ENCODE data around the gene PTPRG.

Gene PTPRG

GRCh38 chr3:61794961-61795360, 233.6 kb downstream of the PTPRG start:
- TF ChIP-seq EGR1 (IDR thresholded peaks at IDR 0.05) (no peak), CREB1 (IDR thresholded peaks at IDR 0.05; ENCODE audit: low read depth) (no peak), ZBTB7A (IDR thresholded peaks at IDR 0.05; ENCODE audit: low read depth) (no peak), TAF1 (IDR thresholded peaks at IDR 0.05; ENCODE audit: low read depth) (no peak), EP300 (IDR thresholded peaks at IDR 0.05; ENCODE audit: borderline replicate concordance) (no peak), TCF12 (IDR thresholded peaks at IDR 0.05; ENCODE audit: low read depth) (no peak), YY1 (IDR thresholded peaks at IDR 0.05; ENCODE audit: low read depth) (no peak), RAD21 (IDR thresholded peaks at IDR 0.05; ENCODE audit: low read depth) (no peak)
- TF ChIP-seq, protein P1, sequence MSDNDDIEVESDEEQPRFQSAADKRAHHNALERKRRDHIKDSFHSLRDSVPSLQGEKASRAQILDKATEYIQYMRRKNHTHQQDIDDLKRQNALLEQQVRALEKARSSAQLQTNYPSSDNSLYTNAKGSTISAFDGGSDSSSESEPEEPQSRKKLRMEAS (IDR thresholded peaks at IDR 0.05), result no peak
- TF ChIP-seq, protein P2, sequence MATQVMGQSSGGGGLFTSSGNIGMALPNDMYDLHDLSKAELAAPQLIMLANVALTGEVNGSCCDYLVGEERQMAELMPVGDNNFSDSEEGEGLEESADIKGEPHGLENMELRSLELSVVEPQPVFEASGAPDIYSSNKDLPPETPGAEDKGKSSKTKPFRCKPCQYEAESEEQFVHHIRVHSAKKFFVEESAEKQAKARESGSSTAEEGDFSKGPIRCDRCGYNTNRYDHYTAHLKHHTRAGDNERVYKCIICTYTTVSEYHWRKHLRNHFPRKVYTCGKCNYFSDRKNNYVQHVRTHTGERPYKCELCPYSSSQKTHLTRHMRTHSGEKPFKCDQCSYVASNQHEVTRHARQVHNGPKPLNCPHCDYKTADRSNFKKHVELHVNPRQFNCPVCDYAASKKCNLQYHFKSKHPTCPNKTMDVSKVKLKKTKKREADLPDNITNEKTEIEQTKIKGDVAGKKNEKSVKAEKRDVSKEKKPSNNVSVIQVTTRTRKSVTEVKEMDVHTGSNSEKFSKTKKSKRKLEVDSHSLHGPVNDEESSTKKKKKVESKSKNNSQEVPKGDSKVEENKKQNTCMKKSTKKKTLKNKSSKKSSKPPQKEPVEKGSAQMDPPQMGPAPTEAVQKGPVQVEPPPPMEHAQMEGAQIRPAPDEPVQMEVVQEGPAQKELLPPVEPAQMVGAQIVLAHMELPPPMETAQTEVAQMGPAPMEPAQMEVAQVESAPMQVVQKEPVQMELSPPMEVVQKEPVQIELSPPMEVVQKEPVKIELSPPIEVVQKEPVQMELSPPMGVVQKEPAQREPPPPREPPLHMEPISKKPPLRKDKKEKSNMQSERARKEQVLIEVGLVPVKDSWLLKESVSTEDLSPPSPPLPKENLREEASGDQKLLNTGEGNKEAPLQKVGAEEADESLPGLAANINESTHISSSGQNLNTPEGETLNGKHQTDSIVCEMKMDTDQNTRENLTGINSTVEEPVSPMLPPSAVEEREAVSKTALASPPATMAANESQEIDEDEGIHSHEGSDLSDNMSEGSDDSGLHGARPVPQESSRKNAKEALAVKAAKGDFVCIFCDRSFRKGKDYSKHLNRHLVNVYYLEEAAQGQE (IDR thresholded peaks at IDR 0.05; ENCODE audit: low read depth), result no peak

GRCh38 chr3:61796088-61796680, 234.8 kb downstream of the PTPRG start:
- TF ChIP-seq, protein P1 (IDR thresholded peaks at IDR 0.05), result no peak
- no peak for TF ChIP-seq EGR1 (IDR thresholded peaks at IDR 0.05)
- no peak for TF ChIP-seq NFIC (IDR thresholded peaks at IDR 0.05)
- TF ChIP-seq, protein P2 (IDR thresholded peaks at IDR 0.05; ENCODE audit: low read depth), result no peak

GRCh38 chr3:61796911-61797310, 235.5 kb downstream of the PTPRG start:
- TF ChIP-seq FOXM1 (IDR thresholded peaks at IDR 0.05; ENCODE audit: borderline replicate concordance, low read depth), result no peak
- no peak for TF ChIP-seq NFIC (IDR thresholded peaks at IDR 0.05)
- TF ChIP-seq RAD21 (IDR thresholded peaks at IDR 0.05; ENCODE audit: low read depth), result no peak
- TF ChIP-seq TAF1 (IDR thresholded peaks at IDR 0.05; ENCODE audit: low read depth), result no peak
- TF ChIP-seq TEAD4 (IDR thresholded peaks at IDR 0.05), result no peak
- no peak for TF ChIP-seq TCF12 (IDR thresholded peaks at IDR 0.05; ENCODE audit: low read depth)
- TF ChIP-seq, protein P2 (IDR thresholded peaks at IDR 0.05; ENCODE audit: low read depth), result no peak

- TF ChIP-seq TEAD4 (IDR thresholded peaks at IDR 0.05) (no peak), FOXM1 (IDR thresholded peaks at IDR 0.05; ENCODE audit: borderline replicate concordance, low read depth) (no peak), NFIC (IDR thresholded peaks at IDR 0.05) (no peak), EGR1 (IDR thresholded peaks at IDR 0.05) (no peak), TAF1 (IDR thresholded peaks at IDR 0.05; ENCODE audit: low read depth) (no peak), RAD21 (IDR thresholded peaks at IDR 0.05; ENCODE audit: low read depth) (no peak)
- TF ChIP-seq, protein P1 (IDR thresholded peaks at IDR 0.05), result no peak
- TF ChIP-seq, protein P2 (IDR thresholded peaks at IDR 0.05; ENCODE audit: low read depth), result peak; percentile 67
Measured at GRCh38 chr3:61802772-61803171, 241.4 kb downstream of the PTPRG start.
